Measurements from ENCODE around the gene TRNAU1AP. TPM values are rescaled to one million over a fixed set of nuclear protein-coding genes. Genes with fewer than 3 reads are reported as not detected.
"Not testable (repeated sequence)": the region's sequence is repeated elsewhere in the genome, so short reads cannot be mapped to it uniquely, and the experiment has no call there.

The TRNAU1AP gene
- total and polyA plus RNA-seq, 7 donors: 14.1 to 36.5 (median 26.8) TPM

GRCh38 chr1:28565040-28565439, 12.2 kb downstream of the TRNAU1AP start:
- intact Hi-C loops (cut with DNase I): no loop called here
- no peaks in the 10 kb centered on the region for H3K27me3 ChIP-seq
- no peaks in the 10 kb centered on the region for H3K4me1 ChIP-seq
- no peaks in the 10 kb centered on the region for H3K9me3 ChIP-seq
- H3K4me3 ChIP-seq: no peak overlapping the region
- TF ChIP-seq EP300 (IDR thresholded peaks at IDR 0.05) (no peak), CTCF (IDR thresholded peaks at IDR 0.05) (no peak), POLR2A (IDR thresholded peaks at IDR 0.05) (no peak), POLR2AphosphoS5 (IDR thresholded peaks at IDR 0.05) (no peak)
- WGBS, 2 donors: 98 to 99% methylated on average over 7 of the region's 7 CpGs
- H3K27ac ChIP-seq: no peak overlapping the region
- H3K36me3 ChIP-seq: peaks cover 14 to 97% (median 65%) of the 10 kb centered on the region in 4 donors
- DNase-seq: no peak

DNA sequence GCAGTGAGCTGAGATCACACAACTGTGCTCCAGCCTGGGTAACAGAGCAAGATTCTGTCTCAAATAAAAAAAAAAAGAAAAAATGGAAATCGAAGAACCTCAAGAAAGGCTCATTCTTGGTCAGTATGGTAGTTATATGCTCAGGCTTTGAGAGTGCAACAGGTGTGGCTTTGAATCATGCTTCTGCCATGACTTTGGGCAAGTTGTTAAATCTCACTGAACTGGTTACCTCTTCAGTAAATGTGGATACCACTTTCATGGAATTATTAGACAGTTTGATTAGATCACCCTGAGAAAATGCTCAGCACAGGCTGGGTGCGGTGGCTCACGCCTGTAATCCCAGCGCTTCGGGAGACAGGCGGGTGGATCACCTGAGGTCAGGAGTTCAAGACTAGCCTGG, 12.8 kb downstream of the TRNAU1AP start:
- Histone ChIP-seq H3K4me1 (no peaks in the 10 kb centered on the region), H3K36me3 (peaks cover 14 to 97% (median 61%) of the 10 kb centered on the region in 4 donors), H3K4me3 (no peak overlapping the region), H3K27me3 (no peaks in the 10 kb centered on the region), H3K9me3 (no peaks in the 10 kb centered on the region), H3K27ac (no peak overlapping the region)
- DNase-seq: no peak
- TF ChIP-seq EP300 (IDR thresholded peaks at IDR 0.05) (no peak), POLR2A (IDR thresholded peaks at IDR 0.05) (no peak), POLR2AphosphoS5 (IDR thresholded peaks at IDR 0.05) (no peak), CTCF (IDR thresholded peaks at IDR 0.05) (no peak)
- WGBS, 2 donors: 98 to 99% methylated on average over 6 of the region's 6 CpGs
- intact Hi-C loops (cut with DNase I): no loop called here

GRCh38 chr1:28566931-28567330, 14.0 kb downstream of the TRNAU1AP start:
- intact Hi-C loops (cut with DNase I): no loop called here
- 89 to 92% methylated on average over 2 of the region's 2 CpGs for WGBS, 2 donors
- no peaks in the 10 kb centered on the region for H3K9me3 ChIP-seq
- H3K36me3 ChIP-seq: peaks cover 17 to 97% (median 62%) of the 10 kb centered on the region in 4 donors
- no peak for TF ChIP-seq EP300 (IDR thresholded peaks at IDR 0.05)
- TF ChIP-seq CTCF (IDR thresholded peaks at IDR 0.05): no peak
- TF ChIP-seq POLR2A (IDR thresholded peaks at IDR 0.05): no peak
- TF ChIP-seq POLR2AphosphoS5 (IDR thresholded peaks at IDR 0.05): no peak
- no peaks in the 10 kb centered on the region for H3K4me1 ChIP-seq
- no peak overlapping the region for H3K4me3 ChIP-seq
- DNase-seq: no peak
- no peak overlapping the region for H3K27ac ChIP-seq
- H3K27me3 ChIP-seq: no peaks in the 10 kb centered on the region

DNA sequence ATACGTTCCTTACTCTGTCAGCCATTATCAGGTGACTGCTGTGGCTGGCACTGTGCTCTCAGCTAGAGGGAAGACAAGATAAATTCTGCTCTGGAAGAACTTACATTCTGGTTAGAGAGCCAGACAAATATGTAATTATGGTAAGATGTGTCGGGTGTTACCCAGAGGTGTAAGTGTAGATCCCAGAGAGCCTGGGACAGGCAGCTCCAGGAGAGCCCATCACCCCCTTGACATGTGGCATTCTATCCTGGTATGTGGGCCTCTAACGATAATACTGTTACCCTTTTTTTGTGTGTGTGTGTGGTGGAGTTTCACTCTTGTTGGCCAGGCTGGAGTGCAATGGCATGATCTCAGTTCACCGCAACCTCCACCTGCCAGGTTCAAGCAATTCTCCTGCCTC, 19.0 kb downstream of the TRNAU1AP start:
- no peaks in the 10 kb centered on the region for H3K4me1 ChIP-seq
- H3K36me3 ChIP-seq: peaks cover 7 to 97% (median 40%) of the 10 kb centered on the region in 4 donors
- H3K4me3 ChIP-seq: no peak overlapping the region
- H3K27ac ChIP-seq: no peak overlapping the region
- no peak for TF ChIP-seq POLR2A (IDR thresholded peaks at IDR 0.05)
- no peak for TF ChIP-seq EP300 (IDR thresholded peaks at IDR 0.05)
- no peak for TF ChIP-seq POLR2AphosphoS5 (IDR thresholded peaks at IDR 0.05)
- no peak for TF ChIP-seq CTCF (IDR thresholded peaks at IDR 0.05)
- WGBS, 2 donors: 93 to 94% methylated on average over 4 of the region's 4 CpGs
- DNase-seq: no peak
- H3K9me3 ChIP-seq: no peaks in the 10 kb centered on the region
- H3K27me3 ChIP-seq: no peaks in the 10 kb centered on the region
- intact Hi-C loops (cut with DNase I): no loop called here

GRCh38 chr1:28572891-28573290, 20.0 kb downstream of the TRNAU1AP start:
- H3K36me3 ChIP-seq: peaks cover 7 to 97% (median 36%) of the 10 kb centered on the region in 4 donors
- H3K4me1 ChIP-seq; H3K27me3 ChIP-seq; H3K4me3 ChIP-seq; intact Hi-C loops (cut with DNase I); DNase-seq; H3K9me3 ChIP-seq; H3K27ac ChIP-seq: not testable (repeated sequence)
- 89 to 91% methylated on average over 12 of the region's 12 CpGs for WGBS, 2 donors
